GM12865 (cell line): ENCODE data around the gene RIPPLY1.

Experiments used
- DNase-seq: peaks from one replicate; pipeline ENCODE4 v3.0.0; 2010; ENCODE audit warnings: low read depth
- H3K4me3 ChIP-seq: 2 replicates; pipeline ENCODE4 v1.5.1; 2011; ENCODE audit warnings: mild to moderate bottlenecking, low read depth, low read length, control low read depth
- CTCF ChIP-seq: IDR thresholded peaks from 2 replicates; pipeline ENCODE4 v1.5.1; 2011; ENCODE audit warnings: low read length, control low read depth, low read depth, inconsistent platforms; ENCODE audit not compliant: insufficient read depth; ENCODE audit errors: missing control alignments

RIPPLY1 gene

GRCh38 chrX:106903291-106903824, at the start of gene RIPPLY1:
Gene RIPPLY1 (minus strand): TSS chrX:106903341. CDS start chrX:106903287, 54 bp downstream.
- DNase-seq = peak; percentile 1
- no peak for TF ChIP-seq CTCF
- no peak within 1 kb of the TSS for H3K4me3 ChIP-seq

- no peak for DNase-seq
- no peak overlapping the region for H3K4me3 ChIP-seq
- TF ChIP-seq CTCF = no peak
Measured at GRCh38 chrX:106952538-106952937, 49.4 kb upstream of the RIPPLY1 start.

GRCh38 chrX:106952089-106952488, 48.9 kb upstream of the RIPPLY1 start:
- no peak for DNase-seq
- TF ChIP-seq CTCF = no peak
- no peak overlapping the region for H3K4me3 ChIP-seq

- no peak for TF ChIP-seq CTCF
- H3K4me3 ChIP-seq = no peak overlapping the region
- no peak for DNase-seq
Measured at GRCh38 chrX:106951230-106951629, 48.1 kb upstream of the RIPPLY1 start.

GRCh38 chrX:106950381-106950780, 47.2 kb upstream of the RIPPLY1 start:
- H3K4me3 ChIP-seq = no peak overlapping the region
- no peak for DNase-seq
- TF ChIP-seq CTCF = no peak

GRCh38 chrX:106949366-106949765, 46.2 kb upstream of the RIPPLY1 start:
- TF ChIP-seq CTCF = no peak
- no peak overlapping the region for H3K4me3 ChIP-seq
- no peak for DNase-seq

- no peak for TF ChIP-seq CTCF
- no peak overlapping the region for H3K4me3 ChIP-seq
- DNase-seq = no peak
Measured at GRCh38 chrX:106948641-106949040, 45.5 kb upstream of the RIPPLY1 start.
